ENCODE measurements around the gene MYO6.

MYO6 gene

DNA sequence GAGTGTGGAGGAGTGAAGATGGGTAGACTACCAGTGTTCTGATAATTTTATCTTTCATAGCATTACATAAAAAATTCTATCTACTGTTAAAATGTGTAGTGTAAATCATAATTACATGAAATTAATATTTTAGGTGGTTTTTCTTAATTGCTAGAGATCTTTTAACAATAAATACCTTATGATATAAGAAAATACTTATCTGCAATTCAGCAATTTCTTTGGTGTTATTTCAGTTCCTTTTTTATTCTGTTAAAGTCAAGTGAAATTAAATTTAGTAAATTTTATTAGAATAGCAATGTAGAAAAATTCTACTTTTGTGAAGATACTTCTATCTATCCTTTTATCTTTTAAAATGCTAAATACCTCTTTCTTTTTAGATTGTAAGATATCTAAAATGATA is 219.1 kb downstream of the MYO6 start:
- DNase-seq, result no peak

All from NCI-H345 (cell line).